Mammary epithelial cell (primary cell): ENCODE results near the gene NR5A1.

ENCODE experiments used
- EZH2 ChIP-seq: IDR thresholded peaks from 2 replicates; pipeline ENCODE4 v1.6.1; 2012; ENCODE audit warnings: low read length, inconsistent platforms, borderline replicate concordance
- TF ChIP-seq, protein P1 (sequence below), 2 donors: IDR thresholded peaks in 1 of 2; conservative IDR thresholded peaks in 1 of 2; 2 replicates each; pipeline ENCODE4 v1.5.1; 2011 to 2012; ENCODE audit warnings: inconsistent platforms in 2 of 2, low read length in 2 of 2, mild to moderate bottlenecking in 2 of 2, control low read depth in 1 of 2, low read depth in 1 of 2; ENCODE audit not compliant: insufficient read depth in 1 of 2; ENCODE audit errors: extremely low read depth in 1 of 2

DNA sequence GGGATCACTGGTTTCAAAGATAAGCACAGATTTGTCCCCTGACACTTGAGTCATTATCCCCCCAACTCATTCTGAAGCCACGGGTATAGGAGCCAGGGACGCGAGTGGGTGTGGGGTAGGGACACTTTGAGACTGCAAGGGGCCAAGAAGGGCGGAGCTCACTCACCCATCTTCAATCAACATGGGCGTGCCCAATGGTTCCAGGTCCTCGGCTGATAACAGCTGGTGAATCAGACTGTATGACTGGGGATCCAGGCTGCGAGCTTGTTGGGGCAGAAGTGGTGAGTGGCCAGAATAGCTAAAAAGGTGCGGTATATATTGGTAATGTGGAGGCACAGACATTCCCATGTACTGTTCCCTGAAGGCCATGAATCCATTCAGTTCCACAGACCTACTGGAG, 30.7 kb upstream of the NR5A1 start:
- no peak for TF ChIP-seq EZH2
- TF ChIP-seq, protein P1, sequence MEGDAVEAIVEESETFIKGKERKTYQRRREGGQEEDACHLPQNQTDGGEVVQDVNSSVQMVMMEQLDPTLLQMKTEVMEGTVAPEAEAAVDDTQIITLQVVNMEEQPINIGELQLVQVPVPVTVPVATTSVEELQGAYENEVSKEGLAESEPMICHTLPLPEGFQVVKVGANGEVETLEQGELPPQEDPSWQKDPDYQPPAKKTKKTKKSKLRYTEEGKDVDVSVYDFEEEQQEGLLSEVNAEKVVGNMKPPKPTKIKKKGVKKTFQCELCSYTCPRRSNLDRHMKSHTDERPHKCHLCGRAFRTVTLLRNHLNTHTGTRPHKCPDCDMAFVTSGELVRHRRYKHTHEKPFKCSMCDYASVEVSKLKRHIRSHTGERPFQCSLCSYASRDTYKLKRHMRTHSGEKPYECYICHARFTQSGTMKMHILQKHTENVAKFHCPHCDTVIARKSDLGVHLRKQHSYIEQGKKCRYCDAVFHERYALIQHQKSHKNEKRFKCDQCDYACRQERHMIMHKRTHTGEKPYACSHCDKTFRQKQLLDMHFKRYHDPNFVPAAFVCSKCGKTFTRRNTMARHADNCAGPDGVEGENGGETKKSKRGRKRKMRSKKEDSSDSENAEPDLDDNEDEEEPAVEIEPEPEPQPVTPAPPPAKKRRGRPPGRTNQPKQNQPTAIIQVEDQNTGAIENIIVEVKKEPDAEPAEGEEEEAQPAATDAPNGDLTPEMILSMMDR (conservative IDR thresholded peaks at IDR 0.05 in 1 of 2, IDR thresholded peaks at IDR 0.05 in 1 of 2; ENCODE audit: extremely low read depth in 1 of 2, insufficient read depth in 1 of 2, low read depth in 1 of 2, low read length in 2 of 2): no peak
